H1 (cell line): ENCODE data around the gene MTX2. TPM values are rescaled to one million over a fixed set of nuclear protein-coding genes. Genes with fewer than 3 reads are reported as not detected.
A peak's percentile ranks its signal among the peaks of the same experiment; 100 is the strongest.

Source experiments
- MAFK ChIP-seq: IDR thresholded peaks from 2 replicates; pipeline ENCODE4 v1.6.1; 2012; ENCODE audit warnings: low read depth, mild to moderate bottlenecking, improper control_type of control experiment, low read length
- polyA plus RNA-seq, 7 experiments: library from polyadenylated mRNA; depleted of rRNA in 3 of 7; stranded (reverse) in 5 of 7; unstranded in 2 of 7; fragments of >200 nt in 5 of 7; fragments of 200-250 nt in 2 of 7; gene quantifications; 1 replicate in 5 of 7; 2 replicates in 1 of 7; 4 replicates in 1 of 7; pipeline versions ENCODE4 v1.2.1 to v1.2.3, GENCODE V29; 2011 to 2013; ENCODE audit warnings: missing spikeins in 2 of 7, mixed read lengths in 2 of 7
- total RNA-seq: library from RNA; stranded (reverse); fragmentation: NEBNext Ultra II Directional; extraction: Animal tissue kit (Norgen Biotek cat#: 25700); gene quantifications from 2 replicates; pipeline ENCODE4 v1.2.1, GENCODE V29; 2021
- TF ChIP-seq, protein P1 (sequence below): fragments of 300-600 bp; sonication (generic); IDR thresholded peaks from 2 replicates; pipeline ENCODE4 v1.7.1; 2012; ENCODE audit warnings: low read length, moderate library complexity, mild to moderate bottlenecking, inconsistent platforms; ENCODE audit not compliant: insufficient replicate concordance

MTX2 gene
- total and polyA plus RNA-seq, 2 of the 8 experiments (the other 6 are each of a cell fraction or from before 2014, with no cell fraction given) = 33.5 to 38.3 TPM

DNA sequence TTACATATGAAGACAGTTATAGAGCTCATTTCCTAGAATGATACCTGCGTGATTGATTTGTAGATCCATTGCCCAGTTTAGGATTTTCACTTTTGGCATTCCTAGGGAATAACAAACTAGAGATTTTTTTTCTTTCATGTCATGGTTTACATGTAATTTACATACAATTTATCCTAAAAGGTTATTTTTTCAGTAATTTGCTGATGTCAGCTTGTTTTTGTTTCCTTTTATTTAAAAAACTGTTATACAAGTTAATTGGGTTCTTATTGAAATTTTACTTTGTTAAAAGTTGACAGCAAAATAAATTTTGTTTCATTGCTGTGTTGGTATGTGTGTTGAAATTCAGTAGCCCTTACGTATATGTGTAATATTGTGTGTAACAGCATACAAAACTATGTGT, 23.4 kb downstream of the MTX2 start (continued):
- TF ChIP-seq, protein P1, sequence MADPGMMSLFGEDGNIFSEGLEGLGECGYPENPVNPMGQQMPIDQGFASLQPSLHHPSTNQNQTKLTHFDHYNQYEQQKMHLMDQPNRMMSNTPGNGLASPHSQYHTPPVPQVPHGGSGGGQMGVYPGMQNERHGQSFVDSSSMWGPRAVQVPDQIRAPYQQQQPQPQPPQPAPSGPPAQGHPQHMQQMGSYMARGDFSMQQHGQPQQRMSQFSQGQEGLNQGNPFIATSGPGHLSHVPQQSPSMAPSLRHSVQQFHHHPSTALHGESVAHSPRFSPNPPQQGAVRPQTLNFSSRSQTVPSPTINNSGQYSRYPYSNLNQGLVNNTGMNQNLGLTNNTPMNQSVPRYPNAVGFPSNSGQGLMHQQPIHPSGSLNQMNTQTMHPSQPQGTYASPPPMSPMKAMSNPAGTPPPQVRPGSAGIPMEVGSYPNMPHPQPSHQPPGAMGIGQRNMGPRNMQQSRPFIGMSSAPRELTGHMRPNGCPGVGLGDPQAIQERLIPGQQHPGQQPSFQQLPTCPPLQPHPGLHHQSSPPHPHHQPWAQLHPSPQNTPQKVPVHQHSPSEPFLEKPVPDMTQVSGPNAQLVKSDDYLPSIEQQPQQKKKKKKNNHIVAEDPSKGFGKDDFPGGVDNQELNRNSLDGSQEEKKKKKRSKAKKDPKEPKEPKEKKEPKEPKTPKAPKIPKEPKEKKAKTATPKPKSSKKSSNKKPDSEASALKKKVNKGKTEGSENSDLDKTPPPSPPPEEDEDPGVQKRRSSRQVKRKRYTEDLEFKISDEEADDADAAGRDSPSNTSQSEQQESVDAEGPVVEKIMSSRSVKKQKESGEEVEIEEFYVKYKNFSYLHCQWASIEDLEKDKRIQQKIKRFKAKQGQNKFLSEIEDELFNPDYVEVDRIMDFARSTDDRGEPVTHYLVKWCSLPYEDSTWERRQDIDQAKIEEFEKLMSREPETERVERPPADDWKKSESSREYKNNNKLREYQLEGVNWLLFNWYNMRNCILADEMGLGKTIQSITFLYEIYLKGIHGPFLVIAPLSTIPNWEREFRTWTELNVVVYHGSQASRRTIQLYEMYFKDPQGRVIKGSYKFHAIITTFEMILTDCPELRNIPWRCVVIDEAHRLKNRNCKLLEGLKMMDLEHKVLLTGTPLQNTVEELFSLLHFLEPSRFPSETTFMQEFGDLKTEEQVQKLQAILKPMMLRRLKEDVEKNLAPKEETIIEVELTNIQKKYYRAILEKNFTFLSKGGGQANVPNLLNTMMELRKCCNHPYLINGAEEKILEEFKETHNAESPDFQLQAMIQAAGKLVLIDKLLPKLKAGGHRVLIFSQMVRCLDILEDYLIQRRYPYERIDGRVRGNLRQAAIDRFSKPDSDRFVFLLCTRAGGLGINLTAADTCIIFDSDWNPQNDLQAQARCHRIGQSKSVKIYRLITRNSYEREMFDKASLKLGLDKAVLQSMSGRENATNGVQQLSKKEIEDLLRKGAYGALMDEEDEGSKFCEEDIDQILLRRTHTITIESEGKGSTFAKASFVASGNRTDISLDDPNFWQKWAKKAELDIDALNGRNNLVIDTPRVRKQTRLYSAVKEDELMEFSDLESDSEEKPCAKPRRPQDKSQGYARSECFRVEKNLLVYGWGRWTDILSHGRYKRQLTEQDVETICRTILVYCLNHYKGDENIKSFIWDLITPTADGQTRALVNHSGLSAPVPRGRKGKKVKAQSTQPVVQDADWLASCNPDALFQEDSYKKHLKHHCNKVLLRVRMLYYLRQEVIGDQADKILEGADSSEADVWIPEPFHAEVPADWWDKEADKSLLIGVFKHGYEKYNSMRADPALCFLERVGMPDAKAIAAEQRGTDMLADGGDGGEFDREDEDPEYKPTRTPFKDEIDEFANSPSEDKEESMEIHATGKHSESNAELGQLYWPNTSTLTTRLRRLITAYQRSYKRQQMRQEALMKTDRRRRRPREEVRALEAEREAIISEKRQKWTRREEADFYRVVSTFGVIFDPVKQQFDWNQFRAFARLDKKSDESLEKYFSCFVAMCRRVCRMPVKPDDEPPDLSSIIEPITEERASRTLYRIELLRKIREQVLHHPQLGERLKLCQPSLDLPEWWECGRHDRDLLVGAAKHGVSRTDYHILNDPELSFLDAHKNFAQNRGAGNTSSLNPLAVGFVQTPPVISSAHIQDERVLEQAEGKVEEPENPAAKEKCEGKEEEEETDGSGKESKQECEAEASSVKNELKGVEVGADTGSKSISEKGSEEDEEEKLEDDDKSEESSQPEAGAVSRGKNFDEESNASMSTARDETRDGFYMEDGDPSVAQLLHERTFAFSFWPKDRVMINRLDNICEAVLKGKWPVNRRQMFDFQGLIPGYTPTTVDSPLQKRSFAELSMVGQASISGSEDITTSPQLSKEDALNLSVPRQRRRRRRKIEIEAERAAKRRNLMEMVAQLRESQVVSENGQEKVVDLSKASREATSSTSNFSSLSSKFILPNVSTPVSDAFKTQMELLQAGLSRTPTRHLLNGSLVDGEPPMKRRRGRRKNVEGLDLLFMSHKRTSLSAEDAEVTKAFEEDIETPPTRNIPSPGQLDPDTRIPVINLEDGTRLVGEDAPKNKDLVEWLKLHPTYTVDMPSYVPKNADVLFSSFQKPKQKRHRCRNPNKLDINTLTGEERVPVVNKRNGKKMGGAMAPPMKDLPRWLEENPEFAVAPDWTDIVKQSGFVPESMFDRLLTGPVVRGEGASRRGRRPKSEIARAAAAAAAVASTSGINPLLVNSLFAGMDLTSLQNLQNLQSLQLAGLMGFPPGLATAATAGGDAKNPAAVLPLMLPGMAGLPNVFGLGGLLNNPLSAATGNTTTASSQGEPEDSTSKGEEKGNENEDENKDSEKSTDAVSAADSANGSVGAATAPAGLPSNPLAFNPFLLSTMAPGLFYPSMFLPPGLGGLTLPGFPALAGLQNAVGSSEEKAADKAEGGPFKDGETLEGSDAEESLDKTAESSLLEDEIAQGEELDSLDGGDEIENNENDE = no peak
- peak; percentile 82 for TF ChIP-seq MAFK
